Measurements from ENCODE around the gene TTC9. TPM values are rescaled to one million over a fixed set of nuclear protein-coding genes. Genes with fewer than 3 reads are reported as not detected.

Gene TTC9
- total and polyA plus RNA-seq, 9 of the 15 experiments (the other 6 are each of a cell fraction or from before 2014, with no cell fraction given) = 0.07 TPM; not detected in 8

DNA sequence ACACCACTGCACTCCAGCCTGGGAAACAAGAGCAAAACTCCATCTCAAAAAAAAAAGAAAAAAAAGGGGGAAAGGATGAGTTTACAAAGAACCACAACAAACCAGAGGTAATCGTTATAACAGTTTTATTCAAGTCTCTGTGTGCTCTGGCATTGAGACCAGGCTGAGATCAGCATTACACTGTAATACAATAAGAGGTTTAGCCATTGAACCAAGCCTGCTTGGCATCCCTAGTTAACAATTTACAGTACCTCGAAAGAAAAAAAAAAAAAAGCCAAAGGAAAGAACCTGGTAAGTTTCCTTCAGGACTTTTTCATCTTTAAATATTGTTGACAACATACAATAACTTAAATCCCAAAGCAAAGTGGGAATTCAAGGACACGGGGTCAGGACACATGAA lies 80.7 kb downstream of the TTC9 start:
- no peak for FAIRE-seq
- no peak overlapping the region for H3K27ac ChIP-seq (ENCODE audit: extremely low read depth, low read depth, low read length)
- no peak overlapping the region for H3K4me3 ChIP-seq
- WGBS (ENCODE audit: insufficient coverage, low coverage, missing lambda C conversion rate) = 0% methylated on average over 3 of the region's 3 CpGs
- ChIA-PET CTCF (ENCODE audit: low intra/inter-chr PET ratio) (no interaction called here), POLR2A (no interaction called here)
- no peak overlapping the region for H3K9ac ChIP-seq (ENCODE audit: insufficient read depth in 1 of 2, low read depth in 2 of 2, low read length in 2 of 2)
- peaks cover 0 to 13% of the 10 kb centered on the region in 2 experiments; a peak in 2 of 5 replicates for H3K27me3 ChIP-seq (ENCODE audit: control insufficient read depth in 2 of 2, insufficient read depth in 2 of 2, low read length in 2 of 2)
- intact Hi-C loops (cut with micrococcal nuclease) (no loop called here), in situ Hi-C loops (cut with MboI) (no loop called here)
- ATAC-seq = no peak
- no peak overlapping the region for H3K4me2 ChIP-seq (ENCODE audit: insufficient read depth, low read length)
- TF ChIP-seq ZNF57 (CRISPR knock-in tag; IDR thresholded peaks at IDR 0.05) (no peak), TOE1 (IDR thresholded peaks at IDR 0.05; ENCODE audit: borderline replicate concordance) (no peak), TOE1 (CRISPR knock-in tag; IDR thresholded peaks at IDR 0.05; ENCODE audit: borderline replicate concordance, low read depth) (no peak), TCFL5 (CRISPR knock-in tag; conservative IDR thresholded peaks at IDR 0.05) (no peak), TCF7 (IDR thresholded peaks at IDR 0.05; ENCODE audit: borderline replicate concordance) (no peak), ELF4 (CRISPR knock-in tag; IDR thresholded peaks at IDR 0.05) (no peak), FOXA3 (CRISPR knock-in tag; conservative IDR thresholded peaks at IDR 0.05 in 1 of 2, IDR thresholded peaks at IDR 0.05 in 1 of 2) (no peak), TRIM28 (IDR thresholded peaks at IDR 0.05) (no peak), EGR1 (conservative IDR thresholded peaks at IDR 0.05) (no peak), ZNF778 (CRISPR knock-in tag; IDR thresholded peaks at IDR 0.05) (no peak), ZNF146 (CRISPR knock-in tag; IDR thresholded peaks at IDR 0.05; ENCODE audit: unreplicated experiment) (no peak), RBM22 (IDR thresholded peaks at IDR 0.05; ENCODE audit: low read depth, low read length, poor library complexity, severe bottlenecking) (no peak), STAT5A (IDR thresholded peaks at IDR 0.05; ENCODE audit: borderline replicate concordance, low read length) (no peak), FOXA1 (IDR thresholded peaks at IDR 0.05; ENCODE audit: borderline replicate concordance) (no peak), DDX20 (tag; IDR thresholded peaks at IDR 0.05; ENCODE audit: low read depth) (no peak), ZNF239 (CRISPR knock-in tag; IDR thresholded peaks at IDR 0.05) (no peak)
- TF ChIP-seq, protein P1, sequence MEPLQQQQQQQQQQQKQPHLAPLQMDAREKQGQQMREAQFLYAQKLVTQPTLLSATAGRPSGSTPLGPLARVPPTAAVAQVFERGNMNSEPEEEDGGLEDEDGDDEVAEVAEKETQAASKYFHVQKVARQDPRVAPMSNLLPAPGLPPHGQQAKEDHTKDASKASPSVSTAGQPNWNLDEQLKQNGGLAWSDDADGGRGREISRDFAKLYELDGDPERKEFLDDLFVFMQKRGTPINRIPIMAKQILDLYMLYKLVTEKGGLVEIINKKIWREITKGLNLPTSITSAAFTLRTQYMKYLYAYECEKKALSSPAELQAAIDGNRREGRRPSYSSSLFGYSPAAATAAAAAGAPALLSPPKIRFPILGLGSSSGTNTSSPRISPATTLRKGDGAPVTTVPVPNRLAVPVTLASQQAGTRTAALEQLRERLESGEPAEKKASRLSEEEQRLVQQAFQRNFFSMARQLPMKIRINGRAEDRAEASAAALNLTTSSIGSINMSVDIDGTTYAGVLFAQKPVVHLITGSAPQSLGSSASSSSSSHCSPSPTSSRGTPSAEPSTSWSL (CRISPR knock-in tag; IDR thresholded peaks at IDR 0.05; ENCODE audit: borderline replicate concordance) = no peak
- H3K36me3 ChIP-seq (ENCODE audit: control insufficient read depth, insufficient read depth, low read length) = no peaks in the 10 kb centered on the region
- no TSS peak for BruUV-seq (replicated peaks)
- no peaks in the 10 kb centered on the region for H3K9me3 ChIP-seq (replicated peaks; ENCODE audit: control insufficient read depth, insufficient read depth, low read depth, low read length)
- H3K4me1 ChIP-seq (replicated peaks in 1 of 2; ENCODE audit: control insufficient read depth in 2 of 2, insufficient read depth in 2 of 2, low read length in 2 of 2) = no peaks in the 10 kb centered on the region
- H3K79me2 ChIP-seq (ENCODE audit: control insufficient read depth, insufficient read depth, low read length) = no peaks in the 10 kb centered on the region
- H2AFZ ChIP-seq (ENCODE audit: low read depth, low read length) = no peak overlapping the region
- H3K9me1 ChIP-seq (ENCODE audit: control insufficient read depth, insufficient read depth, low read length) = no peaks in the 10 kb centered on the region
- no peak for DNase-seq (ENCODE audit: extremely low read depth in 1 of 4, low spot score in 3 of 4)
- no peaks in the 10 kb centered on the region for H4K20me1 ChIP-seq (replicated peaks; ENCODE audit: control insufficient read depth, insufficient read depth, low read length)
